ENCODE data around the gene GFAP.

DNA sequence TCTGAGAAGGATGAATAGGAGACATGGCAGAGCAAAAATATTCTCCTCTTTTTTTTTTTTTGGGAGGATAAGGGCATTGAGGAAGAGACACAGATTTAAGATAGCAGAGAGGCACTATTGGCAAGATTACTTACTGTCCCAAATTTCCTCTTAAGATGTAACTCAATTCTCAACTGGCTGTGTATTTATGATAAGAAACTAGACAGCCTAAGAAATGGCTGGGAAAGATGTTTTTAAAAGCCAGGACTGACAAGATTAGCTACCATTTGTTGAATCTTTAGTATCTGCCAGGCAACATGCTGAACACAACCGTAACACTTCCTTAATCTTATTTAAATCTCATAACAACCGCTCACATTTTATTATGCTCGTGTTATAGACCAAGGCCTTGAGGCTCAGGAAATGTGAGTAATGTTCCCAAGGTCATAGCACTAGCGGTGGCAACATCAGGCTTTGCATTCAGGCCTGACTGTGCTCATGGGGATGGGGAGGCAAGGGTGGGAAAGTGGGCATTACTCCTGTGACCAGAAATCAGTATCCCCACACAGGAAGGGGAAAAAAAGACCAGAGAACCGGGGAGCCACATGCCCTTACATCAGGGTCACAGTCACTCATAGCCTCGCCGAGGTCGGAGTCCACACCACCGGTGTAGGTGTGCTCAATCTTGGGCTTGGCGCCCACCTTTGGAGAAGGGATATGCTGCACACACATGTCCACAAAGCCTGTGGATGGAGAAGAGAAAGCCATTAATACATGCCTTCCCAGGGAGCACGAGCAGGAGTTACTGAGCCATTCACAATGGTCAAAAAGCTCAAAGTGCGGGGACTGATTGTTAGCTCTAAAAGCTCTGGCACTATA is 52.0 kb downstream of the GFAP start:
- TF ChIP-seq, protein P1, sequence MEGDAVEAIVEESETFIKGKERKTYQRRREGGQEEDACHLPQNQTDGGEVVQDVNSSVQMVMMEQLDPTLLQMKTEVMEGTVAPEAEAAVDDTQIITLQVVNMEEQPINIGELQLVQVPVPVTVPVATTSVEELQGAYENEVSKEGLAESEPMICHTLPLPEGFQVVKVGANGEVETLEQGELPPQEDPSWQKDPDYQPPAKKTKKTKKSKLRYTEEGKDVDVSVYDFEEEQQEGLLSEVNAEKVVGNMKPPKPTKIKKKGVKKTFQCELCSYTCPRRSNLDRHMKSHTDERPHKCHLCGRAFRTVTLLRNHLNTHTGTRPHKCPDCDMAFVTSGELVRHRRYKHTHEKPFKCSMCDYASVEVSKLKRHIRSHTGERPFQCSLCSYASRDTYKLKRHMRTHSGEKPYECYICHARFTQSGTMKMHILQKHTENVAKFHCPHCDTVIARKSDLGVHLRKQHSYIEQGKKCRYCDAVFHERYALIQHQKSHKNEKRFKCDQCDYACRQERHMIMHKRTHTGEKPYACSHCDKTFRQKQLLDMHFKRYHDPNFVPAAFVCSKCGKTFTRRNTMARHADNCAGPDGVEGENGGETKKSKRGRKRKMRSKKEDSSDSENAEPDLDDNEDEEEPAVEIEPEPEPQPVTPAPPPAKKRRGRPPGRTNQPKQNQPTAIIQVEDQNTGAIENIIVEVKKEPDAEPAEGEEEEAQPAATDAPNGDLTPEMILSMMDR (conservative IDR thresholded peaks at IDR 0.05 in 1 of 2, IDR thresholded peaks at IDR 0.05 in 1 of 2; ENCODE audit: extremely low read depth in 1 of 2, insufficient read depth in 1 of 2, low read depth in 1 of 2, low read length in 2 of 2), result no peak
- TF ChIP-seq EZH2 (IDR thresholded peaks at IDR 0.05; ENCODE audit: borderline replicate concordance, low read length), result no peak
